Endothelial cell (in vitro differentiated cells): ENCODE data around the gene CEP44. TPM values are rescaled to one million over a fixed set of nuclear protein-coding genes. Genes with fewer than 3 reads are reported as not detected.
"Not testable (repeated sequence)": the region's sequence is repeated elsewhere in the genome, so short reads cannot be mapped to it uniquely, and the experiment has no call there.

Source experiments
- DNase-seq: peaks from one replicate; pipeline ENCODE4 v3.0.0; 2021; ENCODE audit warnings: low spot score
- H3K27ac Mint-ChIP-seq: one replicate; pipeline ENCODE4 v1.8.0; 2021; ENCODE audit warnings: mixed read lengths, inconsistent platforms; ENCODE audit not compliant: unreplicated experiment
- H3K27me3 Mint-ChIP-seq: one replicate; pipeline ENCODE4 v1.8.0; 2021; ENCODE audit warnings: mild to moderate bottlenecking, moderate library complexity, mixed read lengths, inconsistent platforms; ENCODE audit not compliant: unreplicated experiment
- H3K36me3 Mint-ChIP-seq: one replicate; pipeline ENCODE4 v1.8.0; 2021; ENCODE audit warnings: mild to moderate bottlenecking, low read depth, mixed read lengths, inconsistent platforms; ENCODE audit not compliant: unreplicated experiment
- H3K4me1 Mint-ChIP-seq: one replicate; pipeline ENCODE4 v1.8.0; 2021; ENCODE audit warnings: mild to moderate bottlenecking, mixed read lengths, inconsistent platforms; ENCODE audit not compliant: unreplicated experiment
- H3K4me3 Mint-ChIP-seq: one replicate; pipeline ENCODE4 v1.8.0; 2021; ENCODE audit warnings: mild to moderate bottlenecking, mixed read lengths, inconsistent platforms; ENCODE audit not compliant: unreplicated experiment
- H3K9me3 Mint-ChIP-seq: one replicate; pipeline ENCODE4 v1.8.0; 2021; ENCODE audit warnings: mixed read lengths, inconsistent platforms; ENCODE audit not compliant: unreplicated experiment
- CTCF ChIP-seq: fragments of 200-600 bp; sonication (generic); IDR thresholded peaks from one replicate; pipeline ENCODE4 v1.5.0; 2021; ENCODE audit warnings: antibody characterized with exemption; ENCODE audit not compliant: unreplicated experiment
- total RNA-seq: library from RNA; stranded (reverse); fragmentation: NEBNext Ultra II Directional; extraction: Animal tissue kit (Norgen Biotek cat#: 25700); gene quantifications from one replicate; pipeline ENCODE4 v1.2.1, GENCODE V29; 2021; ENCODE audit not compliant: unreplicated experiment

The CEP44 gene
- total RNA-seq, 1 donor from 2014 or later = 9.5 TPM

GRCh38 chr4:174357321-174357720 is 73.6 kb downstream of the CEP44 start:
- Mint-ChIP-seq H3K9me3 (no peaks in the 10 kb centered on the region), H3K36me3 (no peaks in the 10 kb centered on the region), H3K27me3 (no peaks in the 10 kb centered on the region), H3K4me3 (no peak overlapping the region), H3K4me1 (no peaks in the 10 kb centered on the region), H3K27ac (no peak overlapping the region)
- no peak for DNase-seq
- TF ChIP-seq CTCF = no peak

- Mint-ChIP-seq H3K36me3 (no peaks in the 10 kb centered on the region), H3K4me1 (no peaks in the 10 kb centered on the region), H3K4me3 (no peak overlapping the region), H3K27ac (no peak overlapping the region), H3K27me3 (no peaks in the 10 kb centered on the region), H3K9me3 (no peaks in the 10 kb centered on the region)
- no peak for DNase-seq
- TF ChIP-seq CTCF = no peak
These were observed 74.7 kb downstream of the CEP44 start for GRCh38 chr4:174358410-174358809.

GRCh38 chr4:174358829-174359228 is 75.1 kb downstream of the CEP44 start:
- TF ChIP-seq CTCF = no peak
- no peaks in the 10 kb centered on the region for H3K9me3 Mint-ChIP-seq
- no peak overlapping the region for H3K27ac Mint-ChIP-seq
- no peaks in the 10 kb centered on the region for H3K36me3 Mint-ChIP-seq
- DNase-seq = no peak
- no peaks in the 10 kb centered on the region for H3K4me1 Mint-ChIP-seq
- no peaks in the 10 kb centered on the region for H3K27me3 Mint-ChIP-seq
- H3K4me3 Mint-ChIP-seq = no peak overlapping the region

- H3K27ac Mint-ChIP-seq = no peak overlapping the region
- TF ChIP-seq CTCF = no peak
- no peaks in the 10 kb centered on the region for H3K4me1 Mint-ChIP-seq
- H3K9me3 Mint-ChIP-seq = no peaks in the 10 kb centered on the region
- H3K4me3 Mint-ChIP-seq = no peak overlapping the region
- no peak for DNase-seq
- no peaks in the 10 kb centered on the region for H3K27me3 Mint-ChIP-seq
- no peaks in the 10 kb centered on the region for H3K36me3 Mint-ChIP-seq
These were observed 78.6 kb downstream of the CEP44 start for GRCh38 chr4:174362340-174362739.

GRCh38 chr4:174363782-174364181 is 80.1 kb downstream of the CEP44 start:
- not testable (repeated sequence) for H3K27ac Mint-ChIP-seq, H3K9me3 Mint-ChIP-seq, H3K36me3 Mint-ChIP-seq, H3K4me3 Mint-ChIP-seq, DNase-seq, H3K27me3 Mint-ChIP-seq, H3K4me1 Mint-ChIP-seq
